ENCODE data around the gene STOX2.
A peak's percentile ranks its signal among the peaks of the same experiment; 100 is the strongest.

Gene STOX2

GRCh38 chr4:183905081-183905592 is at the start of gene STOX2:
Gene STOX2 (plus strand): TSS chr4:183905307. CDS start chr4:183906791, 1,484 bp downstream.
- H3K4me3 ChIP-seq (replicated peaks; ENCODE audit: low read depth, low read length), result peak within 1 kb of the TSS; percentile 24
- no peak for DNase-seq (ENCODE audit: extremely low read depth, low read depth)
- no peak for TF ChIP-seq CTCF (IDR thresholded peaks at IDR 0.05; ENCODE audit: low read depth, low read length, missing control alignments)

GRCh38 chr4:183855323-183856190 is 49.5 kb upstream of the STOX2 start:
- no peak for TF ChIP-seq CTCF (IDR thresholded peaks at IDR 0.05; ENCODE audit: low read depth, low read length, missing control alignments)
- H3K4me3 ChIP-seq (replicated peaks; ENCODE audit: low read depth, low read length), result no peak overlapping the region
- no peak for DNase-seq (ENCODE audit: extremely low read depth, low read depth)

GRCh38 chr4:183857040-183857439 is 48.1 kb upstream of the STOX2 start:
- DNase-seq (ENCODE audit: extremely low read depth, low read depth), result no peak
- TF ChIP-seq CTCF (IDR thresholded peaks at IDR 0.05; ENCODE audit: low read depth, low read length, missing control alignments), result no peak

GRCh38 chr4:183858011-183858615 is 47.0 kb upstream of the STOX2 start:
- H3K4me3 ChIP-seq (replicated peaks; ENCODE audit: low read depth, low read length), result no peak overlapping the region
- no peak for TF ChIP-seq CTCF (IDR thresholded peaks at IDR 0.05; ENCODE audit: low read depth, low read length, missing control alignments)
- DNase-seq (ENCODE audit: extremely low read depth, low read depth), result no peak

More at GRCh38 chr4:183857040-183857439, 48.1 kb upstream of the STOX2 start:
- H3K4me3 ChIP-seq (replicated peaks; ENCODE audit: low read depth, low read length), result no peak overlapping the region

- DNase-seq (ENCODE audit: extremely low read depth, low read depth), result no peak
- no peak overlapping the region for H3K4me3 ChIP-seq (replicated peaks; ENCODE audit: low read depth, low read length)
- TF ChIP-seq CTCF (IDR thresholded peaks at IDR 0.05; ENCODE audit: low read depth, low read length, missing control alignments), result no peak
These were observed 45.0 kb upstream of the STOX2 start for GRCh38 chr4:183860119-183860518.

- no peak for TF ChIP-seq CTCF (IDR thresholded peaks at IDR 0.05; ENCODE audit: low read depth, low read length, missing control alignments)
- no peak overlapping the region for H3K4me3 ChIP-seq (replicated peaks; ENCODE audit: low read depth, low read length)
These were observed 44.4 kb upstream of the STOX2 start for GRCh38 chr4:183860731-183861130.

More at GRCh38 chr4:183860731-183861130, 44.4 kb upstream of the STOX2 start:
- no peak for DNase-seq (ENCODE audit: extremely low read depth, low read depth)
